HFFc6 (cell line): ENCODE results near the gene DLG5. TPM values are rescaled to one million over a fixed set of nuclear protein-coding genes. Genes with fewer than 3 reads are reported as not detected.

Experiments
- DNase-seq: peaks from one replicate; pipeline ENCODE4 v3.0.0-alpha.2; 2018
- H3K27ac Mint-ChIP-seq: 2 replicates; pipeline ENCODE4 v1.8.0; 2020; ENCODE audit warnings: mild to moderate bottlenecking, mixed read lengths
- H3K27me3 Mint-ChIP-seq: 2 replicates; pipeline ENCODE4 v1.8.0; 2021; ENCODE audit warnings: mild to moderate bottlenecking, moderate library complexity, mixed read lengths; ENCODE audit not compliant: insufficient read depth
- H3K36me3 Mint-ChIP-seq: 2 replicates; pipeline ENCODE4 v1.8.0; 2021; ENCODE audit warnings: low read depth, mixed read lengths
- H3K4me1 Mint-ChIP-seq: 2 replicates; pipeline ENCODE4 v1.8.0; 2020; ENCODE audit warnings: low read depth, mixed read lengths
- H3K4me3 Mint-ChIP-seq: 2 replicates; pipeline ENCODE4 v1.8.0; 2020; ENCODE audit warnings: mild to moderate bottlenecking, moderate library complexity, mixed read lengths
- H3K9me3 Mint-ChIP-seq: 2 replicates; pipeline ENCODE4 v1.8.0; 2020; ENCODE audit warnings: mild to moderate bottlenecking, mixed read lengths
- CTCF ChIP-seq: fragments of 200-600 bp; sonication (generic); IDR thresholded peaks from 2 replicates; pipeline ENCODE4 v1.5.0; 2021; ENCODE audit warnings: antibody characterized with exemption, mild to moderate bottlenecking
- total RNA-seq, 6 experiments: library from RNA; stranded (reverse); fragmentation: NEBNext Ultra II Directional; extraction: Animal tissue kit (Norgen Biotek cat#: 25700); gene quantifications; 2 replicates in 1 of 6; 3 replicates in 5 of 6; pipeline ENCODE4 v1.2.3, GENCODE V29; 2021

The DLG5 gene
- total RNA-seq, 6 experiments from 2014 or later: 48.2 to 52.9 (median 49.7) TPM

- Mint-ChIP-seq H3K27me3 (no peaks in the 10 kb centered on the region), H3K4me3 (peak overlapping the region; percentile 36), H3K27ac (peak overlapping the region; percentile 82), H3K36me3 (peaks cover 8% of the 10 kb centered on the region), H3K9me3 (no peaks in the 10 kb centered on the region), H3K4me1 (peaks cover 18% of the 10 kb centered on the region)
- DNase-seq: peak; percentile 67
- no peak for TF ChIP-seq CTCF
Measured at GRCh38 chr10:77836299-77836820, 90.2 kb downstream of the DLG5 start.

GRCh38 chr10:77835669-77836086 is 90.9 kb downstream of the DLG5 start:
- no peaks in the 10 kb centered on the region for H3K9me3 Mint-ChIP-seq
- H3K4me3 Mint-ChIP-seq: no peak overlapping the region
- no peak for DNase-seq
- no peaks in the 10 kb centered on the region for H3K27me3 Mint-ChIP-seq
- no peak for TF ChIP-seq CTCF
- peaks cover 18% of the 10 kb centered on the region for H3K4me1 Mint-ChIP-seq
- H3K36me3 Mint-ChIP-seq: peaks cover 8% of the 10 kb centered on the region
- H3K27ac Mint-ChIP-seq: no peak overlapping the region

- no peak for DNase-seq
- no peak for TF ChIP-seq CTCF
- Mint-ChIP-seq H3K4me1 (peaks cover 18% of the 10 kb centered on the region), H3K9me3 (no peaks in the 10 kb centered on the region), H3K27ac (0 out of 2 replicates have a peak overlapping the region, but pooled peaks have one; percentile 23), H3K27me3 (no peaks in the 10 kb centered on the region), H3K4me3 (no peak overlapping the region), H3K36me3 (peaks cover 8% of the 10 kb centered on the region)
Measured at GRCh38 chr10:77834943-77835668, 91.4 kb downstream of the DLG5 start.

GRCh38 chr10:77834540-77834939 is 92.0 kb downstream of the DLG5 start:
- Mint-ChIP-seq H3K27ac (no peak overlapping the region), H3K9me3 (no peaks in the 10 kb centered on the region), H3K27me3 (no peaks in the 10 kb centered on the region), H3K4me1 (peaks cover 18% of the 10 kb centered on the region), H3K4me3 (no peak overlapping the region), H3K36me3 (peaks cover 8% of the 10 kb centered on the region)
- no peak for DNase-seq
- no peak for TF ChIP-seq CTCF

GRCh38 chr10:77833792-77834191 is 92.8 kb downstream of the DLG5 start:
- H3K27me3 Mint-ChIP-seq: no peaks in the 10 kb centered on the region
- no peak overlapping the region for H3K27ac Mint-ChIP-seq
- H3K9me3 Mint-ChIP-seq: no peaks in the 10 kb centered on the region
- H3K4me3 Mint-ChIP-seq: no peak overlapping the region
- DNase-seq: no peak
- peaks cover 18% of the 10 kb centered on the region for H3K4me1 Mint-ChIP-seq
- H3K36me3 Mint-ChIP-seq: peaks cover 8% of the 10 kb centered on the region
- TF ChIP-seq CTCF: no peak
